ENCODE data around the gene MESP2.

MESP2 gene

GRCh38 chr15:89812011-89812846 is 36.1 kb downstream of the MESP2 start:
- TF ChIP-seq, protein P1, sequence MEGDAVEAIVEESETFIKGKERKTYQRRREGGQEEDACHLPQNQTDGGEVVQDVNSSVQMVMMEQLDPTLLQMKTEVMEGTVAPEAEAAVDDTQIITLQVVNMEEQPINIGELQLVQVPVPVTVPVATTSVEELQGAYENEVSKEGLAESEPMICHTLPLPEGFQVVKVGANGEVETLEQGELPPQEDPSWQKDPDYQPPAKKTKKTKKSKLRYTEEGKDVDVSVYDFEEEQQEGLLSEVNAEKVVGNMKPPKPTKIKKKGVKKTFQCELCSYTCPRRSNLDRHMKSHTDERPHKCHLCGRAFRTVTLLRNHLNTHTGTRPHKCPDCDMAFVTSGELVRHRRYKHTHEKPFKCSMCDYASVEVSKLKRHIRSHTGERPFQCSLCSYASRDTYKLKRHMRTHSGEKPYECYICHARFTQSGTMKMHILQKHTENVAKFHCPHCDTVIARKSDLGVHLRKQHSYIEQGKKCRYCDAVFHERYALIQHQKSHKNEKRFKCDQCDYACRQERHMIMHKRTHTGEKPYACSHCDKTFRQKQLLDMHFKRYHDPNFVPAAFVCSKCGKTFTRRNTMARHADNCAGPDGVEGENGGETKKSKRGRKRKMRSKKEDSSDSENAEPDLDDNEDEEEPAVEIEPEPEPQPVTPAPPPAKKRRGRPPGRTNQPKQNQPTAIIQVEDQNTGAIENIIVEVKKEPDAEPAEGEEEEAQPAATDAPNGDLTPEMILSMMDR (conservative IDR thresholded peaks at IDR 0.05; ENCODE audit: low read length) = no peak
- H3K4me3 ChIP-seq (ENCODE audit: low read length) = peak overlapping the region; percentile 84
- peak; percentile 73 for DNase-seq (ENCODE audit: low read depth)

- TF ChIP-seq, protein P1 (conservative IDR thresholded peaks at IDR 0.05; ENCODE audit: low read length) = no peak
- DNase-seq (ENCODE audit: low read depth) = no peak
- H3K4me3 ChIP-seq (ENCODE audit: low read length) = peak overlapping the region; percentile 84
Measured at GRCh38 chr15:89812847-89813320, 36.8 kb downstream of the MESP2 start.

- H3K4me3 ChIP-seq (ENCODE audit: low read length) = peak overlapping the region; percentile 84
- DNase-seq (ENCODE audit: low read depth) = no peak
- TF ChIP-seq, protein P1 (conservative IDR thresholded peaks at IDR 0.05; ENCODE audit: low read length) = no peak
Measured at GRCh38 chr15:89813381-89814111, 37.4 kb downstream of the MESP2 start.

DNA sequence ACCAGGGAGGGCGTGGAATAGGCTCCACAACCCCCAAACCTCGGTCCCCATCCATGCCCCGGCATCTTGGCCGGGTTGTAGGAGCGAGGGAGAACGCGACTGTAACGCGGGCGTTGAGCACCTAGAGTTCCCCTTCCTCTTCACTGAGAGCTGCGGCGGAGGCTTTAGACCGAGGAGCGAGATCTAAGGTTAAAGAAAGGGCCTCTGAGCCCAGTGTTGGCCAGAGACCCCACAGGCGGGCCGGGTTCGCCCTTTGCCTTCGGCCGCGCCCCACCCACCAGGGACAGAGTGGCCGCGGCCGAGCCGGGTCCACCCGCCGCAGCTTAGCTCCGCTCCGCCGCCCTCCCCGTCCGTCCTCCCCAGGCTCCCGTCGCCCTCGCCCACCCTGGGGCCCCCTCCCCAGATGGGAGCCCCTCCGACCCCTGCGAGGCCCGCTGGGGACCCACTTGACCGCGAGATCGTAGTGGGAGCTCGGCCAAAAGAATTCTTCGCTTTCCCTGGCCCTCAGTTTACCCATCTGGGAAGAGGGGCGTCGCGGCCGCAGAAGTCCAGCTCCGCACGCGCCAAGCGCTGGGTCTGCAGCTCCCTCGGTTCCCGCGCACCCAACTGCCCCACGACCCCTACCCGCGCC is 38.1 kb downstream of the MESP2 start:
- H3K4me3 ChIP-seq (ENCODE audit: low read length) = peak overlapping the region; percentile 84
- DNase-seq (ENCODE audit: low read depth) = no peak
- TF ChIP-seq, protein P1 (conservative IDR thresholded peaks at IDR 0.05; ENCODE audit: low read length) = no peak

GRCh38 chr15:89815769-89816168 is 39.6 kb downstream of the MESP2 start:
- H3K4me3 ChIP-seq (ENCODE audit: low read length) = no peak overlapping the region
- DNase-seq (ENCODE audit: low read depth) = no peak

GRCh38 chr15:89817701-89818280 is 41.7 kb downstream of the MESP2 start:
- no peak overlapping the region for H3K4me3 ChIP-seq (ENCODE audit: low read length)
- TF ChIP-seq, protein P1 (conservative IDR thresholded peaks at IDR 0.05; ENCODE audit: low read length) = no peak
- no peak for DNase-seq (ENCODE audit: low read depth)

More at GRCh38 chr15:89815769-89816168, 39.6 kb downstream of the MESP2 start:
- TF ChIP-seq, protein P1 (conservative IDR thresholded peaks at IDR 0.05; ENCODE audit: low read length) = no peak

Data from AG10803 (cell line).